Inferior parietal cortex (tissue), 1 donor: ENCODE measurements around the gene ZPBP2.

Source experiments
- DNase-seq: peaks from one replicate; pipeline ENCODE4 v3.0.0-alpha.2; 2016; ENCODE audit errors: extremely low spot score

The ZPBP2 gene

DNA sequence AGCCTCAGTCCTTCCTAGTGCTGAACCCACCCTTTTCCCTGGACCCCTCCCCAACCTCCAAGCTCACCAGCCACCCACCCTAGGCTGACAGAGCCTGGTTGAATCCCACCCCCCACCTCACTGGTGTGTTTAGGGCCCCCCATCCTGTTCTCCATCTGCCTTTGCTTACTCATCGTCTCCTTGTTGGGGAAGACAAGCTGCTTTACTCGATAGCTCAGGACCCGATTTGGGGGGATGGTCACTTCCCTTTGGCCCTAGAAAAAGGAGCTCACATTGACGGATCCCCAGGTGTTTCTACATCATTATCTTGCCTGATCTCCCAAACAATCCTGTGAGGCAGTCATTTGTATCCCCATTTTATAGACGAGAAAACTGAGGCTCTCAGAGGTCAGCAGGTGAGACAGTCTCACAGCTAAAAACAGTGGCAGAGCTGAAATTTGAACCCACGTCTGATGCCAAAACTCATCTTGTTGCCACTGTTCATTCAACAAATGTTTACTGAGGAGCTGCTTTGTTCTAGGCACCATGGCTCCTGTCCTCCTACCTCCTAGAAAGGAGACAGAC, 40.9 kb downstream of the ZPBP2 start:
- DNase-seq = no peak

- DNase-seq = no peak
These were observed 46.0 kb downstream of the ZPBP2 start for GRCh38 chr17:39913989-39914388.

GRCh38 chr17:39915559-39915958, 47.6 kb downstream of the ZPBP2 start:
- no peak for DNase-seq

GRCh38 chr17:39916918-39917317, 48.9 kb downstream of the ZPBP2 start:
- no peak for DNase-seq

DNA sequence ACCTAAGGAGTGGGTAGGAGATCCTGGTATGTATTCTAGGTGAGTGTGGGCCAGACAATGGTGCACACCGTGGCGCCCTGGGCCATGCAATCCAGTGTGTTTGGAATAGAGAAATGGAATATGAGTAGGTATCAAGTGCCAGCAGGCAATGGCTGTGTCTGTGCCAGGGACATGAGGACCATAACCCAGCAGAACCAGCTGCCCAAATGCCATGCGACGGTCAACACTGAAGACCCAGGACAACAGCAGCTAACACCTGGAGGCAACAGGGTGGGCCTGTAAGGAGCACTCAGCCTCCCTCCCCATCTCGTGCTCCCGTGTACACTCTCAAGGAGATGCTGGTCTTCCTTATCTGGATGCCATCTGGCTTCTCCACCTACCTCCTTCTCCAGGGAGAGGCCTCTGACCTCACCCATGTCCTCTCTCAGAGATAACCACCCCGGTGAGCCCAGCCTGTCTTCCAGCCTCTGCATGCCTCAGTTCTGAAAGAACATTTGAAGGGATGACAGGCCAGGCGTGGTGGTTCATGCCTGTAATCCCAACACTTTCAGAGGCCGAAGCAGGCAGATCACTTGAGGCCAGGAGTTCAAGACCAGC, 51.2 kb downstream of the ZPBP2 start:
- DNase-seq = no peak

DNA sequence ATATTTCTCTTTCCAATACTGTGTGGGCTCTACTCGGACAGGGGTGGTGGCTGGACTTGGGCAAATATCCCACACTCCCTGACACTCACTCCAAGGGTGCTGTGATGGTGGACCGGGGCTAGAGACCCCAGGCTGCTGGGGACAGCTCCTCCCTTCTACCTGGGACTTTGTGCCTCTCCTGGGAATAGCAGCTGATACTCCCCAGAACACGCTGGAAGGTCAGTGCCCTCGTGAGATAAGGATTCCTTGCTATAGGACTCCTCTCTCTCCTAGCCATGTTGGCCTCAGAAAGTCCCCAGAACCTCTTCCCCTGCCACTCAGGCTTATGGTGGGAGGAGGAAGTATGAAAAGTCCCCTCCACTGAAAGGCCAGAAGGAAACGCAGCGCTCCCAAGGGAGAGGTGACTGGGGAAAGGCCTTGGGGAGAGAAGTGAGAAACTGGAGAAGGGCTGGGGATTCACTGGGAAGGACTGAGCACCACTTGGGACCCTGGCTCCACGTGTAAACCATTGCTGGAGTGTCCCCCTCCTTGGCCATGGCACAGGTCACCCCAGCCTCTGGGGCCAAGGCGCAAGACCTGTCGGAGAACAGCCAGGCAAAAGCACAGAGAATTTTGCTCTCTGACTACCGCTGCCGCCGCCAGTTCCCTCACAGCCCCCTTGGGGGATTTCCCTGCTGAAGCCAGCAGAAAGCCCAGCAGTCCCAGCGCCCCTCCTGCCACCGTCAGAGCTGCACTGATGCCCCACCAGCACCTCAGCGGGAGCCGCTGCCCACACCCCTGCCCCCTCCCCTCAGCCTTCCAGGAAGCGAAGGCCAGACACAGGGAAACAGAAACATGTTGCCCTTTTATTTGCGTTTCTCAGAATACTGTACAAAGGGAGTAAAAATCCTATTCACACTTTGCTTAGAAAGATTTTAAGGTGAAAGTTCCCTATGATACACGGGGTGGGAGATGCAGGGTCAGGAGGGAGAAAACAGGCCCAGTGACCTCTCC, 52.5 kb downstream of the ZPBP2 start:
- no peak for DNase-seq

DNA sequence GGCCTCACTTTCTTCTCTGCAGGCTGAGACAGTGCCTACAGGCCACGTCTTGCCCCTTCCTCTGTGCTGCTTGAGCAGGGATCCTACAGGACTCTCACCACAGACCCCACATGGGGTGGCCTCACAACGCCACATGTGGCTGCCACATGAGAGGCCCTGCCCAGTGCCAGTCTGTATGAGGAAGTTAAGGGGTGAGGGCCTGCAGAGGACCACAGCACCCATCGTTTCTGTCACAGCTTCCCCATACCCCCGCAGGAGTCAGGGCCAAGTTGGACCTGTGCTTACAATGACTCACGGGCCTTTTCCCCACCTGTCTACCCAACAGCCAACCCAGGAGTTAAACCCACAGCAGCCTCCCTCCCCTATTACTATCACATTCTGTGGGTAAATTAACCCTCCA, 53.3 kb downstream of the ZPBP2 start:
- no peak for DNase-seq

DNA sequence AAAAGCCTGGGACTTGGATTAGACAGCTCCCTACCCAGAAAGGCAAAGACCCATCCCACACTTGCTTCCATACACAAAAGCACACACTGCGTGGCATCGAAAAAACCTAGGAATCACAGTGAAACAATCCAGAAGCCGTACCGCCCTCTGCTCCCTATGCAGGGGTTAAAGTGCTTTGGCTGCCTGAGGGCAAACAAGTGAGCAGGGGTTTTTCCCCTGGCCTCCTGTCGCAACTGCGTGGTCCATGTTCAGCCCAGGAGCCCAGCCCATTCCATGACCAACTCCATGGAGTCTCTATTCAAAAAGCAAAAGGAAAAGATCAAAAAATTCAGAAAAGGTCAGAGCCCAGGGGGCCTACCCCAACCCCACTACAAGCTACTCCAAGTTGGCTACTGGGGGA, 54.0 kb downstream of the ZPBP2 start:
- no peak for DNase-seq

DNA sequence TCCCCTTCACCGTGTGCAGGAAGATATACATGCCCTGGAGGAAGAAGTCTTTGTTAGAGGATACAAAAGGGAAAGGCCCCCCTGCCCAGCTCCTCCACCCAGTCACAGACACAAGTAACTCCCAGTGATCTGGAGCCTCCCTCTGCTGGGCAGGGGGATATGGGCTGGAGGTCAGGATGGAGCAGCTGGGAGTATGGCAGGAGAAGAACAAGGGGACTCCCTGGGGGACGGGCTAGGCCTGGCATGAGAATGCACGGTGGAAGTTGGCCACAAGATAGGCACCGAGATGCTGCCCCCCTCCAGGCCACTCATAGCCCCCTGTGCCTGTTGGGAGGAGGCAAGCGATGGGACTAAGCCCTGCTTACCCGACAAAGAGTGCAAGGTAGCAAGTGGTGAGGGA, 55.2 kb downstream of the ZPBP2 start:
- DNase-seq = no peak

GRCh38 chr17:39923836-39924690, 56.1 kb downstream of the ZPBP2 start:
- DNase-seq = no peak

- DNase-seq = no peak
These were observed 56.7 kb downstream of the ZPBP2 start for GRCh38 chr17:39924691-39925055.

DNA sequence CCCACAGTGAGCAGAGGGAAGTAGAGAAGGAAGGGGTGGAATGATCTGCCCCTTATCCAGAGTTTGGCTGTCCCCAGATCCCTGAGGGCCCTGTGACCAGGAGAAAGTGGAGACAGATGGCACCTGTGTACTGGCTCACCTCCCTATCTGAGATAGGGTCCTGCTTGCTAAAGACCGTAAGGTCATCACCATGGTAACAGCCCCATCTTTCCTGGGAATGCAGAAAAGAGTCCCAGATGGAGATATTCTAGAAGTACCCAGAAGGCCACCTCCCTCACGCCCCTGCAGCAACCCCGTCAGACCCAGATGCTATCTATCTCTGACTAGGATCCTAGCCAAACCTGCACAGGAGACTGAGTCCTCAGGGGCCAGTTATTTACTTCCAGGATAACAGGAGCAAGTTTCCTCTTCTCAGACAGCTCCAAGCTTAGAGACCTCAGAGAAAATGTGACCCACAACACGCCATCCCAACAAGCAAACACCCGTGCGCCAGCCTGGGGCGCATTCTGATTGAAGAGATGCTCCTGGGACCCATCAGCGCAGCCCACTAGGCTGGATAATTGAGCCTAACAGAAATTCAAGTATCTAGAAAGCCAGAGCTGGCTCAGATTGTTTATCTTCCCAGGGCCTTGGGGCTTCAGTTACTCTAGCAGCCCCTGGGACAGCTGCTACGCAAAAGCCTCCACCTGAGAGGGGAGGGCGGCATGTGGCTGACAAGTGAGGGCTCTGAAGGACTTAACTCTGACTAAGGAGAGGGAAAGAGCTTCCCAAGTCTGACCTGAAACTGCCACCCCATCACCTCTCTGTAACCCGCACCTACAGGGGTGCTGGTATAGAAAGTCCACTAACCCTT, 57.5 kb downstream of the ZPBP2 start:
- no peak for DNase-seq

GRCh38 chr17:39926135-39926587, 58.2 kb downstream of the ZPBP2 start:
- DNase-seq = no peak

- no peak for DNase-seq
These were observed 58.6 kb downstream of the ZPBP2 start for GRCh38 chr17:39926588-39927100.
